ENCODE results near the gene ZNF275.
A peak's percentile ranks its signal among the peaks of the same experiment; 100 is the strongest.

Gene ZNF275

DNA sequence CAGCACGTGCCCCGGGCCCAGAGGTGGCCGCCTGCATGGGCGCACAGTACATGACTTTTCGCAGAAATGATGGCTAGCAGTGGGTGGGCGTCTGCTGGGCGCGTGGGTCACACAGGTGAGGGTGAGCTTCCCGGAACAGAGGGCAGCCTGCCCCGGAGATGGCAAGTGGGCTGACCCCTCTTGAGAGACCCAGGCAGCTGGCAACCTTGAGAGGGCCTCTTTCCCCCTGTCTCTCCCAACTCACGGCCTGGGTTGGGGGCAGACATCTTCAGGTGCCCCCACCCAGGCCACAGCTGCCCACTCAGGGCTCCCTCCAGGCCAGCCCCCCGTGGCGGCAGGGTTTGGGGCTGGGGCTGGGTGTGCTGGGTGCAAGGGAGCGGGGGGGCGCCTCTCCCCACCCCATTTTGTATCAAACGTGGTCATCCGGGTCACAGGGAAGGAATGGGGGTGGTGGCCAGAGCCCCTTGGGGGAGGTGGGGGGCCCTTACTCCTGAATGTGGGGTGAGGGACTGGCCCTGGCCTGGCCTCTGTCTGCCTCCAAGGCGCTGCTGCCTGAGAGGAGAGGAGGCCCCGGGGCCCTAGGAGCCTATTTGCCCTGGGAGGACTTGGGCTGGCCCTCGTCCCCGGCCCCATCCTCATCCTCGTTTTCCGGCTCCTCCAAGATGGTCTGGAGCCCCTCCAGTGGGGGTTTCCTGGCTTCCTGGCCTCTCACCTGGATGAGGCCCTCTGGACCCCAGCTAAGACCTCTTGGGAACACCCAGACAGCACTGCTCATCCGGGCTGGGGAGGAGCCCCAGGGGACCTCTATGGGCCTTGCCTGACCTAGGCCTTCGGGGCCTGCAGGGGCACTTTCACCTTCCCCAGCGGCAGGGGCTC, 62.6 kb downstream of the ZNF275 start:
- no peak for DNase-seq
- Histone ChIP-seq H3K4me3 (ENCODE audit: insufficient read depth, low read depth, low read length, poor library complexity, severe bottlenecking) (no peak overlapping the region), H3K27me3 (replicated peaks; ENCODE audit: control insufficient read depth, insufficient read depth, low read length, poor library complexity, severe bottlenecking) (no peaks in the 10 kb centered on the region), H3K9me3 (ENCODE audit: control insufficient read depth, low read length) (no peaks in the 10 kb centered on the region), H3K4me1 (ENCODE audit: control insufficient read depth, insufficient read depth, low read length, poor library complexity, severe bottlenecking) (no peaks in the 10 kb centered on the region), H3K36me3 (ENCODE audit: control insufficient read depth, insufficient read depth, low read length) (no peaks in the 10 kb centered on the region), H3K27ac (ENCODE audit: insufficient read depth, low read length, poor library complexity, severe bottlenecking) (no peak overlapping the region)

GRCh38 chrX:153397256-153397960, 63.5 kb downstream of the ZNF275 start:
- Histone ChIP-seq H3K4me3 (ENCODE audit: insufficient read depth, low read depth, low read length, poor library complexity, severe bottlenecking) (no peak overlapping the region), H3K27ac (ENCODE audit: insufficient read depth, low read length, poor library complexity, severe bottlenecking) (no peak overlapping the region), H3K4me1 (ENCODE audit: control insufficient read depth, insufficient read depth, low read length, poor library complexity, severe bottlenecking) (no peaks in the 10 kb centered on the region)

GRCh38 chrX:153398275-153398960, 64.5 kb downstream of the ZNF275 start:
- Histone ChIP-seq H3K9me3 (ENCODE audit: control insufficient read depth, low read length) (no peaks in the 10 kb centered on the region), H3K27me3 (replicated peaks; ENCODE audit: control insufficient read depth, insufficient read depth, low read length, poor library complexity, severe bottlenecking) (no peaks in the 10 kb centered on the region), H3K4me1 (ENCODE audit: control insufficient read depth, insufficient read depth, low read length, poor library complexity, severe bottlenecking) (no peaks in the 10 kb centered on the region), H3K4me3 (ENCODE audit: insufficient read depth, low read depth, low read length, poor library complexity, severe bottlenecking) (no peak overlapping the region), H3K36me3 (ENCODE audit: control insufficient read depth, insufficient read depth, low read length) (no peaks in the 10 kb centered on the region), H3K27ac (ENCODE audit: insufficient read depth, low read length, poor library complexity, severe bottlenecking) (no peak overlapping the region)
- no peak for DNase-seq

More at GRCh38 chrX:153397256-153397960, 63.5 kb downstream of the ZNF275 start:
- Histone ChIP-seq H3K9me3 (ENCODE audit: control insufficient read depth, low read length) (no peaks in the 10 kb centered on the region), H3K27me3 (replicated peaks; ENCODE audit: control insufficient read depth, insufficient read depth, low read length, poor library complexity, severe bottlenecking) (no peaks in the 10 kb centered on the region), H3K36me3 (ENCODE audit: control insufficient read depth, insufficient read depth, low read length) (no peaks in the 10 kb centered on the region)
- no peak for DNase-seq

- no peak overlapping the region for H3K27ac ChIP-seq (ENCODE audit: insufficient read depth, low read length, poor library complexity, severe bottlenecking)
- no peak overlapping the region for H3K4me3 ChIP-seq (ENCODE audit: insufficient read depth, low read depth, low read length, poor library complexity, severe bottlenecking)
- peak; percentile 3 to 21 (median 9) for DNase-seq
- H3K36me3 ChIP-seq (ENCODE audit: control insufficient read depth, insufficient read depth, low read length) = no peaks in the 10 kb centered on the region
- H3K4me1 ChIP-seq (ENCODE audit: control insufficient read depth, insufficient read depth, low read length, poor library complexity, severe bottlenecking) = no peaks in the 10 kb centered on the region
- H3K27me3 ChIP-seq (replicated peaks; ENCODE audit: control insufficient read depth, insufficient read depth, low read length, poor library complexity, severe bottlenecking) = no peaks in the 10 kb centered on the region
- no peaks in the 10 kb centered on the region for H3K9me3 ChIP-seq (ENCODE audit: control insufficient read depth, low read length)
Observed at GRCh38 chrX:153400146-153401132, 66.5 kb downstream of the ZNF275 start.

DNA sequence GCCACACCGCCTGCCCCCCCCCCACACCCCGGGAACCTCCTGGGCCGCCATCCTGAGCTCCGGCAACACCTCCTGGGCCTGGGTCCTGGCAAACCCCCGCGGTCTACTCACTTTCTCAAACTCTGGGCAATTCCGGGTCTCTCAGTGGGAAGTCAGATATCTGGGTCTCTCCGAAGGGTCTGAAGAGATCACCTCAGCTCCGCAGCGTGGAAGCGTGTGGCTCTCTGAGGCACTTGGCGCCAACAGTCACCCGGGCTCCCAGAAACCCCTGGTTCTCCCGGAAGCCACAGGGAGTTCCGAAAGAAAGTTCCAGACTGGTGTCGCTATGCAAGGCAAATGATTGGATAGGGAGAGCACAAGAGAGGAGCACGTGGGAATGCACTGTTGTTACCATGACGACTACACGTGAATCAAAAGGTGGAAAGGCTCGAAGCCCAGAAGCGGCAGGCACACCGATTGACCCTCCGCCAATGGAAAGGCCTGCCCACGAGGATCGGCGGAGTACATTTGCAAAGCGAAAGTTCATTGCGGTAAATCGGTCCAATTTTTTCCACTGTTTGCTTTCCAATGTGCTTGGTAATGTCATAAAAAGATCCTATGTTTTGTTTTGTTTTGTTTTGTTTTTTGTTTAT, 67.3 kb downstream of the ZNF275 start, which contains the start of gene PNMA6E:
Gene PNMA6E (minus strand): TSS at position 218 of the 632 bp plus-strand sequence. CDS start 2,501 bp downstream, outside the sequence.
- Histone ChIP-seq H3K36me3 (ENCODE audit: control insufficient read depth, insufficient read depth, low read length) (no peaks in the 10 kb centered on the region), H3K4me1 (ENCODE audit: control insufficient read depth, insufficient read depth, low read length, poor library complexity, severe bottlenecking) (no peaks in the 10 kb centered on the region), H3K4me3 (ENCODE audit: insufficient read depth, low read depth, low read length, poor library complexity, severe bottlenecking) (no peak within 1 kb of the TSS), H3K27me3 (replicated peaks; ENCODE audit: control insufficient read depth, insufficient read depth, low read length, poor library complexity, severe bottlenecking) (no peaks in the 10 kb centered on the region), H3K27ac (ENCODE audit: insufficient read depth, low read length, poor library complexity, severe bottlenecking) (no peak within 1 kb of the TSS), H3K9me3 (ENCODE audit: control insufficient read depth, low read length) (no peaks in the 10 kb centered on the region)
- no peak for DNase-seq
